Endodermal cell (in vitro differentiated cells): ENCODE data around the gene GUCA1A. TPM values are rescaled to one million over a fixed set of nuclear protein-coding genes. Genes with fewer than 3 reads are reported as not detected.
"Not testable (repeated sequence)": the region's sequence is repeated elsewhere in the genome, so short reads cannot be mapped to it uniquely, and the experiment has no call there.

Experiments used
- DNase-seq: peaks from one replicate; pipeline ENCODE4 v3.0.0-alpha.2; 2017
- H3K27ac ChIP-seq: 2 replicates; pipeline ENCODE4 v1.5.1; 2013; ENCODE audit warnings: mild to moderate bottlenecking, low read depth, low read length, moderate library complexity
- H3K27me3 ChIP-seq: 2 replicates; pipeline ENCODE4 v1.6.1; 2013; ENCODE audit warnings: mild to moderate bottlenecking, low read length, moderate library complexity; ENCODE audit not compliant: insufficient read depth, control insufficient read depth, poor library complexity, severe bottlenecking
- H3K36me3 ChIP-seq: 2 replicates; pipeline ENCODE4 v1.7.0; 2013; ENCODE audit warnings: mild to moderate bottlenecking, low read length, moderate library complexity; ENCODE audit not compliant: control insufficient read depth, insufficient read depth
- H3K4me1 ChIP-seq: one replicate; pipeline ENCODE4 v1.7.0; 2013; ENCODE audit warnings: low read length; ENCODE audit not compliant: control insufficient read depth, insufficient read depth
- H3K4me3 ChIP-seq: 2 replicates; pipeline ENCODE4 v1.5.1; 2013; ENCODE audit warnings: mild to moderate bottlenecking, low read length, moderate library complexity
- H3K9ac ChIP-seq: 2 replicates; pipeline ENCODE4 v1.6.1; 2013; ENCODE audit warnings: mild to moderate bottlenecking, low read length, moderate library complexity; ENCODE audit not compliant: poor library complexity, severe bottlenecking; ENCODE audit errors: extremely low read depth
- H3K9me3 ChIP-seq: 2 replicates; pipeline ENCODE4 v1.6.1; 2013; ENCODE audit warnings: mild to moderate bottlenecking, low read length, moderate library complexity; ENCODE audit not compliant: control insufficient read depth
- H3K27ac Mint-ChIP-seq: 2 replicates; pipeline ENCODE4 v1.8.0; 2020; ENCODE audit warnings: mixed read lengths
- H3K27me3 Mint-ChIP-seq: 2 replicates; pipeline ENCODE4 v1.8.0; 2021; ENCODE audit warnings: mild to moderate bottlenecking, mixed read lengths; ENCODE audit not compliant: insufficient read depth
- H3K36me3 Mint-ChIP-seq: 2 replicates; pipeline ENCODE4 v1.8.0; 2020; ENCODE audit warnings: low read depth, mixed read lengths
- H3K4me1 Mint-ChIP-seq: 2 replicates; pipeline ENCODE4 v1.8.0; 2020; ENCODE audit warnings: mixed read lengths
- H3K4me3 Mint-ChIP-seq: 2 replicates; pipeline ENCODE4 v1.8.0; 2020; ENCODE audit warnings: mild to moderate bottlenecking, moderate library complexity, mixed read lengths
- H3K9me3 Mint-ChIP-seq: 2 replicates; pipeline ENCODE4 v1.8.0; 2020; ENCODE audit warnings: mild to moderate bottlenecking, mixed read lengths
- WGBS, 2 experiments: methylation state at CpG; one replicate each; pipeline versions ENCODE4 v1.1.5 to v1.1.7; 2013; ENCODE audit warnings: missing lambda C conversion rate in 2 of 2, mixed read lengths in 1 of 2; ENCODE audit not compliant: insufficient coverage in 1 of 2, insufficient read length in 1 of 2; 5-methylcytosine and 5-hydroxymethylcytosine counted together
- total RNA-seq, 2 donors: library from RNA; stranded (reverse); fragmentation: NEBNext Ultra II Directional in 1 of 2; extraction: Animal tissue kit (Norgen Biotek cat#: 25700) in 1 of 2; gene quantifications; 2 replicates in 1 of 2; 3 replicates in 1 of 2; pipeline ENCODE4 v1.2.1, GENCODE V29; 2021
- TF ChIP-seq, protein P1 (sequence below): fragments of 200-600 bp; sonication (generic); conservative IDR thresholded peaks from 2 replicates; pipeline ENCODE4 v1.5.0; 2021; ENCODE audit warnings: antibody characterized with exemption, mild to moderate bottlenecking

GUCA1A gene
- total RNA-seq, 2 donors from 2014 or later = 3.9 to 4.4 TPM

- TF ChIP-seq, protein P1, sequence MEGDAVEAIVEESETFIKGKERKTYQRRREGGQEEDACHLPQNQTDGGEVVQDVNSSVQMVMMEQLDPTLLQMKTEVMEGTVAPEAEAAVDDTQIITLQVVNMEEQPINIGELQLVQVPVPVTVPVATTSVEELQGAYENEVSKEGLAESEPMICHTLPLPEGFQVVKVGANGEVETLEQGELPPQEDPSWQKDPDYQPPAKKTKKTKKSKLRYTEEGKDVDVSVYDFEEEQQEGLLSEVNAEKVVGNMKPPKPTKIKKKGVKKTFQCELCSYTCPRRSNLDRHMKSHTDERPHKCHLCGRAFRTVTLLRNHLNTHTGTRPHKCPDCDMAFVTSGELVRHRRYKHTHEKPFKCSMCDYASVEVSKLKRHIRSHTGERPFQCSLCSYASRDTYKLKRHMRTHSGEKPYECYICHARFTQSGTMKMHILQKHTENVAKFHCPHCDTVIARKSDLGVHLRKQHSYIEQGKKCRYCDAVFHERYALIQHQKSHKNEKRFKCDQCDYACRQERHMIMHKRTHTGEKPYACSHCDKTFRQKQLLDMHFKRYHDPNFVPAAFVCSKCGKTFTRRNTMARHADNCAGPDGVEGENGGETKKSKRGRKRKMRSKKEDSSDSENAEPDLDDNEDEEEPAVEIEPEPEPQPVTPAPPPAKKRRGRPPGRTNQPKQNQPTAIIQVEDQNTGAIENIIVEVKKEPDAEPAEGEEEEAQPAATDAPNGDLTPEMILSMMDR = no peak
- Histone ChIP-seq H3K9me3 (no peaks in the 10 kb centered on the region), H3K27ac (no peak overlapping the region), H3K4me3 (no peak overlapping the region), H3K9ac (no peak overlapping the region), H3K4me1 (no peaks in the 10 kb centered on the region), H3K27me3 (no peaks in the 10 kb centered on the region), H3K36me3 (peaks cover 58% of the 10 kb centered on the region)
- Mint-ChIP-seq H3K27me3 (no peaks in the 10 kb centered on the region), H3K9me3 (no peaks in the 10 kb centered on the region), H3K27ac (no peak overlapping the region), H3K36me3 (peaks cover 45% of the 10 kb centered on the region), H3K4me3 (no peak overlapping the region), H3K4me1 (peaks cover 5% of the 10 kb centered on the region)
- no peak for DNase-seq
- WGBS, 2 experiments = 97 to 100% methylated on average over 3 to 6 of the region's 6 CpGs
These were observed 38.6 kb downstream of the GUCA1A start for GRCh38 chr6:42211726-42212125.

GRCh38 chr6:42212442-42212841 is 39.3 kb downstream of the GUCA1A start:
- Mint-ChIP-seq H3K4me3 (no peak overlapping the region), H3K4me1 (peaks cover 6% of the 10 kb centered on the region), H3K27me3 (no peaks in the 10 kb centered on the region), H3K36me3 (peaks cover 43% of the 10 kb centered on the region), H3K27ac (no peak overlapping the region), H3K9me3 (no peaks in the 10 kb centered on the region)
- H3K27me3 ChIP-seq = no peaks in the 10 kb centered on the region
- TF ChIP-seq, protein P1 = no peak
- H3K9ac ChIP-seq = no peak overlapping the region
- H3K36me3 ChIP-seq = peaks cover 57% of the 10 kb centered on the region
- H3K4me1 ChIP-seq = no peaks in the 10 kb centered on the region
- no peak overlapping the region for H3K4me3 ChIP-seq
- WGBS, 2 experiments = 97 to 100% methylated on average over 1 to 3 of the region's 3 CpGs
- no peak overlapping the region for H3K27ac ChIP-seq
- DNase-seq = no peak
- H3K9me3 ChIP-seq = no peaks in the 10 kb centered on the region

DNA sequence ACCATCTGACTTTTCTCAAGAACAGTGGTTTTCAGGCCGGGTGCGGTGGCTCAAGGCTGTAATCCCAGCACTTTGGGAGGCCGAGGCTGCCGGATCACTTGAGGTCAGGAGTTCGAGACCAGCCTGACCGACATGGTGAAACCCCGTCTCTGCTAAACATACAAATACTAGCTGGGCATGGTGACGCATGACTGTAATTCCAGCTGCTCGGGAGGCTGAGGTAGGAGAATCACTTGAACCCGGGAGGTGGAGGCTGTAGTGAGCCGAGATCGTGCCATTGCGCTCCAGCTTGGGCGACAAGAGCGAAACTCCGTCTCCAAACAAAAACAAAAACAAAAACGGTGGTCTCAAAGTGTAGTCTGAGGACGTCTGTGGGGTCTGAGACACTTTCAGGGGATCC is 43.3 kb downstream of the GUCA1A start:
- Histone ChIP-seq H3K4me3 (peak overlapping the region; percentile 99), H3K36me3 (peaks cover 27% of the 10 kb centered on the region)
- not testable (repeated sequence) for H3K27ac Mint-ChIP-seq, H3K9me3 ChIP-seq, H3K27ac ChIP-seq, DNase-seq, H3K4me1 ChIP-seq, H3K9me3 Mint-ChIP-seq, H3K27me3 ChIP-seq, H3K27me3 Mint-ChIP-seq, H3K9ac ChIP-seq, H3K4me1 Mint-ChIP-seq
- peaks cover 18% of the 10 kb centered on the region for H3K36me3 Mint-ChIP-seq
- H3K4me3 Mint-ChIP-seq = peak overlapping the region; percentile 93
- WGBS, 2 experiments = 93 to 95% methylated on average over 16 to 18 of the region's 18 CpGs

- Histone ChIP-seq H3K27me3 (no peaks in the 10 kb centered on the region), H3K4me3 (peak overlapping the region; percentile 99), H3K36me3 (peaks cover 21% of the 10 kb centered on the region), H3K4me1 (no peaks in the 10 kb centered on the region), H3K27ac (no peak overlapping the region), H3K9me3 (no peaks in the 10 kb centered on the region), H3K9ac (peak overlapping the region; percentile 89)
- DNase-seq = no peak
- Mint-ChIP-seq H3K36me3 (peaks cover 12% of the 10 kb centered on the region), H3K4me3 (peak overlapping the region; percentile 93), H3K27me3 (no peaks in the 10 kb centered on the region), H3K9me3 (no peaks in the 10 kb centered on the region), H3K4me1 (peaks cover 6% of the 10 kb centered on the region), H3K27ac (peak overlapping the region; percentile 96)
- WGBS, 2 experiments = 13 to 14% methylated on average over 5 of the region's 5 CpGs
- TF ChIP-seq, protein P1 = no peak
These were observed 44.0 kb downstream of the GUCA1A start for GRCh38 chr6:42217157-42217518.
